Upper lobe of left lung (tissue), 6 donors: ENCODE data around the gene TTC34. TPM values are rescaled to one million over a fixed set of nuclear protein-coding genes. Genes with fewer than 3 reads are reported as not detected.
"Not testable (repeated sequence)": the region's sequence is repeated elsewhere in the genome, so short reads cannot be mapped to it uniquely, and the experiment has no call there.

Experiments
- ATAC-seq, 2 donors: fragments of 200-7000 bp; cut with Tn5 transposase; one replicate each; pipeline ENCODE4 v1.9.1; 2022; ENCODE audit warnings: mild to moderate bottlenecking in 2 of 2, moderate library complexity in 2 of 2; ENCODE audit not compliant: low FRiP score in 2 of 2
- DNase-seq, 2 donors: peaks; one replicate each; pipeline ENCODE4 v3.0.0-alpha.2; 2019 to 2020
- H3K27ac ChIP-seq, 4 donors: fragments of 200-600 bp; sonication (generic); one replicate each; pipeline ENCODE4 v1.5.1; 2016 to 2019
- H3K27me3 ChIP-seq, 4 donors: fragments of 200-600 bp; sonication (generic); one replicate each; pipeline ENCODE4 v1.5.1; 2017 to 2019
- H3K36me3 ChIP-seq, 4 donors: fragments of 200-600 bp; sonication (generic); one replicate each; pipeline ENCODE4 v1.5.1; 2016 to 2019
- H3K4me1 ChIP-seq, 4 donors: fragments of 200-600 bp; sonication (generic); one replicate each; pipeline ENCODE4 v1.5.1; 2018 to 2019
- H3K4me3 ChIP-seq, 4 donors: fragments of 200-600 bp; sonication (generic); one replicate each; pipeline ENCODE4 v1.5.1; 2017 to 2019; ENCODE audit warnings: mild to moderate bottlenecking in 2 of 4, moderate library complexity in 1 of 4
- H3K9me3 ChIP-seq, 4 donors: fragments of 200-600 bp; sonication (generic); one replicate each; pipeline ENCODE4 v1.5.1; 2018 to 2019
- EP300 ChIP-seq, 4 donors: sonication (generic); formaldehyde crosslinking; IDR thresholded peaks; one replicate each; pipeline ENCODE4 v1.5.1; 2017; ENCODE audit warnings: antibody characterized with exemption in 4 of 4, control low read depth in 2 of 4
- POLR2A ChIP-seq, 4 donors: fragments of 450-650 bp; IDR thresholded peaks; one replicate each; pipeline ENCODE4 v1.5.1; 2016 to 2017; ENCODE audit warnings: antibody characterized with exemption in 4 of 4, mild to moderate bottlenecking in 2 of 4
- POLR2AphosphoS5 ChIP-seq, 2 donors: sonication (generic); formaldehyde crosslinking; IDR thresholded peaks; one replicate each; pipeline ENCODE4 v1.5.1; 2017; ENCODE audit warnings: antibody characterized with exemption in 2 of 2
- WGBS, 2 donors: methylation state at CpG; one replicate each; pipeline ENCODE4 v1.1.5; 2017 to 2018; 5-methylcytosine and 5-hydroxymethylcytosine counted together
- total RNA-seq, 6 donors: library from RNA; depleted of rRNA in 4 of 6; stranded (reverse); fragments of >200 nt in 4 of 6; gene quantifications; one replicate each; pipeline versions ENCODE4 v1.1.0 to v1.2.1, GENCODE V29; 2016 to 2021
- TF ChIP-seq, protein P1 (sequence below), 6 experiments: fragments of 450-650 bp in 4 of 6; fragments of 200-600 bp in 2 of 6; sonication (generic) in 2 of 6; IDR thresholded peaks; one replicate each; pipeline ENCODE4 v1.5.1; 2016 to 2019; ENCODE audit warnings: antibody characterized with exemption in 6 of 6
- donor health status: DM: no; HTN: no; CAD: no; lungs with moderate emphysema.
- donor health status: DM: no; HTN: yes; CAD: no; lungs with severe emphysema.

Gene TTC34
- total RNA-seq, 6 donors from 2014 or later = 0.76 to 4.2 (median 2.1) TPM

GRCh38 chr1:2627746-2628145 lies 173.7 kb downstream of the TTC34 start:
- Histone ChIP-seq H3K9me3 (no peaks in the 10 kb centered on the region), H3K27me3 (peaks cover 0 to 30% (median 20%) of the 10 kb centered on the region in 4 donors), H3K4me1 (peaks cover 6 to 15% (median 8%) of the 10 kb centered on the region in 4 donors), H3K36me3 (no peaks in the 10 kb centered on the region), H3K27ac (no peak overlapping the region), H3K4me3 (no peak overlapping the region)
- WGBS, 2 donors = 38 to 47% methylated on average over 6 of the region's 6 CpGs
- DNase-seq = peak in 1 of 2 donors; percentile 50
- no peak for ATAC-seq
- TF ChIP-seq, protein P1, sequence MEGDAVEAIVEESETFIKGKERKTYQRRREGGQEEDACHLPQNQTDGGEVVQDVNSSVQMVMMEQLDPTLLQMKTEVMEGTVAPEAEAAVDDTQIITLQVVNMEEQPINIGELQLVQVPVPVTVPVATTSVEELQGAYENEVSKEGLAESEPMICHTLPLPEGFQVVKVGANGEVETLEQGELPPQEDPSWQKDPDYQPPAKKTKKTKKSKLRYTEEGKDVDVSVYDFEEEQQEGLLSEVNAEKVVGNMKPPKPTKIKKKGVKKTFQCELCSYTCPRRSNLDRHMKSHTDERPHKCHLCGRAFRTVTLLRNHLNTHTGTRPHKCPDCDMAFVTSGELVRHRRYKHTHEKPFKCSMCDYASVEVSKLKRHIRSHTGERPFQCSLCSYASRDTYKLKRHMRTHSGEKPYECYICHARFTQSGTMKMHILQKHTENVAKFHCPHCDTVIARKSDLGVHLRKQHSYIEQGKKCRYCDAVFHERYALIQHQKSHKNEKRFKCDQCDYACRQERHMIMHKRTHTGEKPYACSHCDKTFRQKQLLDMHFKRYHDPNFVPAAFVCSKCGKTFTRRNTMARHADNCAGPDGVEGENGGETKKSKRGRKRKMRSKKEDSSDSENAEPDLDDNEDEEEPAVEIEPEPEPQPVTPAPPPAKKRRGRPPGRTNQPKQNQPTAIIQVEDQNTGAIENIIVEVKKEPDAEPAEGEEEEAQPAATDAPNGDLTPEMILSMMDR (IDR thresholded peaks at IDR 0.05) = no peak
- TF ChIP-seq EP300 (IDR thresholded peaks at IDR 0.05) (no peak), POLR2A (IDR thresholded peaks at IDR 0.05) (no peak), POLR2AphosphoS5 (IDR thresholded peaks at IDR 0.05) (no peak)

GRCh38 chr1:2625748-2626147 lies 175.7 kb downstream of the TTC34 start:
- not testable (repeated sequence) for ATAC-seq, H3K36me3 ChIP-seq, H3K4me3 ChIP-seq, DNase-seq, H3K27ac ChIP-seq, H3K9me3 ChIP-seq
- peaks cover 0 to 25% (median 18%) of the 10 kb centered on the region in 4 donors for H3K27me3 ChIP-seq
- peaks cover 6 to 15% (median 8%) of the 10 kb centered on the region in 4 donors for H3K4me1 ChIP-seq
- 63 to 79% methylated on average over 7 of the region's 7 CpGs for WGBS, 2 donors

DNA sequence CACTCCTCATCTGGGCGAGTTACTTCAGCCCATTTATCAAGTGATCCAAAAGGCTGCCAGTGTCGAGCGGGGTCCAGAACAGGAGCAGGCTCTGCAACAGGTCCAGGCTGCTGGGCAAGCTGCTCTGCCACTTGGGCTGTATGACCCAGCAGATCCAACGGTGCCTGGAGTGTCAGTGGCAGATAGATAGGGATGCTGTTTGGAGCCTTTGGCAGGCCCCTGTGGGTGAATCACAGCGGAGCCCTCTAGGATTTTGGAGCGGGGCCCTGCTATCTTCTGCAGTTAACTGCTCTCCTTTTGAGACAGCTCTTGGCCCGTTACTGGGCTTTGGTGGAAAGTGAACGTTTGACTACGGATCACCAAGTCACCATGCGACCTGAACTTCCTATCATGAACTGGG lies 176.2 kb downstream of the TTC34 start:
- H3K9me3 ChIP-seq = no peaks in the 10 kb centered on the region
- ATAC-seq (no peak), DNase-seq (no peak)
- 88 to 96% methylated on average over 10 of the region's 10 CpGs for WGBS, 2 donors
- no peak overlapping the region for H3K4me3 ChIP-seq
- TF ChIP-seq POLR2A (IDR thresholded peaks at IDR 0.05) = no peak
- TF ChIP-seq, protein P1 (IDR thresholded peaks at IDR 0.05) = no peak
- TF ChIP-seq EP300 (IDR thresholded peaks at IDR 0.05) = no peak
- no peaks in the 10 kb centered on the region for H3K36me3 ChIP-seq
- no peak overlapping the region for H3K27ac ChIP-seq
- H3K4me1 ChIP-seq = peaks cover 6 to 15% (median 8%) of the 10 kb centered on the region in 4 donors
- H3K27me3 ChIP-seq = peaks cover 0 to 25% (median 18%) of the 10 kb centered on the region in 4 donors

DNA sequence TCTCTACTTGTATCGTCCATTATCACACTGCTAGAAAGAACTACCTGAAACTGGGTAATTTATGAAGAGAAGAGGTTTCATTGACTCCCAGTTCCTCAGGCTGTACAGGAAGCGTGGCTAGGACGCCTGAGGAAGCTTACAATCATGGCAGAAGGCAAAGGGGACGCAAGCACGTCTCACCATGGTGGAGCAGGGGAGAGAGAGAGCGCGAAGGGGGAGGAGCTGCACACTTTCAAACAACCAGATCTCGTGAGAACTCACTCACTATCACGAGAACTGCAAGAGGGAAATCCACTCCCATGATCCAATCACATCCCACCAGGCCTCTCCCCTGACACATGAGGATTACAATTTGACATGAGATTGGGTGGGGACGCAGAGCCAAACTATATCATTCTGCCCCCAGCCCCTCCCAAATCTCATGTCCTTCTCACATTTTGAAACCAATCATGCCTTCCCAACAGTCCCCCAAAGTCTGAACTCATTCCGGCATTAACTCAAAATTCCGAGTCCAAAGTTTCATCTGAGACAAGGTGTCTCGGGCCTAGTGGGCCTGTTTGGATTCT lies 176.7 kb downstream of the TTC34 start:
- DNase-seq (no peak), ATAC-seq (no peak)
- Histone ChIP-seq H3K27me3 (peaks cover 0 to 24% (median 17%) of the 10 kb centered on the region in 4 donors), H3K36me3 (no peaks in the 10 kb centered on the region), H3K4me1 (peaks cover 6 to 15% (median 8%) of the 10 kb centered on the region in 4 donors), H3K4me3 (no peak overlapping the region), H3K9me3 (no peaks in the 10 kb centered on the region), H3K27ac (no peak overlapping the region)
- WGBS, 2 donors = 82 to 83% methylated on average over 13 of the region's 13 CpGs
- TF ChIP-seq EP300 (IDR thresholded peaks at IDR 0.05) (no peak), POLR2A (IDR thresholded peaks at IDR 0.05) (no peak), POLR2AphosphoS5 (IDR thresholded peaks at IDR 0.05) (no peak)
- TF ChIP-seq, protein P1 (IDR thresholded peaks at IDR 0.05) = no peak

GRCh38 chr1:2623571-2624337 lies 177.7 kb downstream of the TTC34 start:
- DNase-seq = no peak
- Histone ChIP-seq H3K36me3 (no peaks in the 10 kb centered on the region), H3K4me3 (no peak overlapping the region), H3K27ac (no peak overlapping the region), H3K9me3 (no peaks in the 10 kb centered on the region), H3K4me1 (peaks cover 2 to 8% (median 4%) of the 10 kb centered on the region in 4 donors), H3K27me3 (peaks cover 0 to 13% (median 10%) of the 10 kb centered on the region in 4 donors)
- WGBS, 2 donors = 77 to 83% methylated on average over 10 to 12 of the region's 12 CpGs
- TF ChIP-seq POLR2AphosphoS5 (IDR thresholded peaks at IDR 0.05) = no peak
- TF ChIP-seq, protein P1 (IDR thresholded peaks at IDR 0.05) = no peak
- no peak for TF ChIP-seq EP300 (IDR thresholded peaks at IDR 0.05)
- no peak for TF ChIP-seq POLR2A (IDR thresholded peaks at IDR 0.05)
- ATAC-seq = peak in 1 of 2 donors; percentile 38
